ENCODE data around the gene CFAP54. TPM values are rescaled to one million over a fixed set of nuclear protein-coding genes. Genes with fewer than 3 reads are reported as not detected.

Gene CFAP54
- total RNA-seq, 1 experiment from 2014 or later = 0.20 TPM

DNA sequence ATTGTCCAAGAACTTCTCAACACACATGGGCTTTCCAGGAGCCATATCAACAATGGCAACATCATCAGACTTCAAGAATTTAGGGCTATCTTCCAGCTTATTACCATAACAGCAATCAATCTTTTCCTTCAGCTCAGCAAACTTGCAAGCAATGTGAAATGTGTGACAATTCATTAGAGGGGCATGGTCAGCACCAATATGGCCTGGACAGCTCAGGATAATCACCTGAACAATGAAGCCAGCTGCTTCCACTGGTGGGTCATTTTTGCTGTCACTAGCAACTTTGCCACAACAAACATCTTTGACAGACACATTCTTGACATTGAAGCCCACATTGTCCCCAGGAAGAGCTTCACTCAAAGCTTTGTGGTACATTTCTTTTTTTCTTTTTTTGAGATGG lies 411.8 kb downstream of the CFAP54 start:
- no peak for DNase-seq (ENCODE audit: low spot score)
- in situ Hi-C loops (cut with HindIII; ENCODE audit: low sequenced_read_pairs) = no loop called here

DNA sequence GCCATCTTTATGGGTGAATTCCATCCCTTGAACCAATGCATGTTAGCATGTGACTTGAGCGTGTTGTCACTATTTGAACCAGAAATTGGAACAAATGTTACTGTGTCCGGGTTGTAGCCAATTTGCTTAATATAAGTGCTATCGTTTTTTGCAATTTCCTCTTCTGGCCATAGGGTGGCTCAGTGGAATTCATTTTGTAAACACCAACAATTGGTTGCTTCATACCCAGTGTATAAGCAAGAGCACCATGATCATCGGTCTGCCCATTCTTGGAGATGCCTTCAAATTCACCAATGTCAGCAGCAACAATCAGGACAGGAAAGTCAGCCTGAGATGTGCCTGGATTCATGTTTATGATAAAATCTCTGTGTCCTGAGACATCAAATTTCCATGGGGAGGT lies 412.7 kb downstream of the CFAP54 start:
- in situ Hi-C loops (cut with HindIII; ENCODE audit: low sequenced_read_pairs) = no loop called here
- no peak for DNase-seq (ENCODE audit: low spot score)

DNA sequence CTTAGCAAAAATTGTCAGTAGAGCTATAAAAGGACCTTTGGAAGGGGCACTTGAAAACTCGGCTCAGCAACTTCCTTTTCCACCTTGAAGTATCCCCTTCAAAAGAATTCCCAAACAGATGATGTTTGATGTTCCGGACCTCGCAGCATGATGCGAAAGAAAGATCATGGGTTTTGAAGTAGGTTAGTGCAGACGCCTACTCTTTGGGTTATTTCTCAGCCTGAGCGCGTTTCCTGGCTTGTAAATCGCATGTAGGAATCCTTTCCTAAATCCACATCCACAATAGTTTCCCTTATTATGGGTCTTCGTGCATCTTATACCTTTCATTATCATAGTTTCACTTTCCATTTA lies 417.1 kb downstream of the CFAP54 start:
- no peak for DNase-seq (ENCODE audit: low spot score)
- in situ Hi-C loops (cut with HindIII; ENCODE audit: low sequenced_read_pairs) = no loop called here

GRCh38 chr12:96906849-96907670 lies 417.7 kb downstream of the CFAP54 start, which contains the start of gene NEDD1:
NEDD1 (plus strand) TSS chr12:96907257; CDS start chr12:96909760, 2,503 bp downstream.
- peak; percentile 61 for DNase-seq (ENCODE audit: low spot score)
- in situ Hi-C loops (cut with HindIII; ENCODE audit: low sequenced_read_pairs) = no loop called here

GRCh38 chr12:96907671-96908422 lies 418.5 kb downstream of the CFAP54 start:
- peak; percentile 16 for DNase-seq (ENCODE audit: low spot score)
- in situ Hi-C loops (cut with HindIII; ENCODE audit: low sequenced_read_pairs) = no loop called here

DNA sequence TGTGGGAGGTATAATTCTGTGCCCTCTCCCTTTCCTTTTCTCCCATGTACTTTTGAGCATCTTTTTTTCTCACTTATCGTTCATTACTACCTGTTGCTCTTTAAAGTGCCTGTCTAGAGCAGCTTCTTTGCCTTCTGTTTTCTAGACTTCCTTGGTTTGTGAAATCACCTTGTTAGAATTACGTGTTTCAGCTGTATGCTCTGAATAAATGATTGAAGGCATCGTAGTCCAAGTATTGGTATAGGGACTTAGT lies 419.0 kb downstream of the CFAP54 start:
- DNase-seq (ENCODE audit: low spot score) = no peak
- in situ Hi-C loops (cut with HindIII; ENCODE audit: low sequenced_read_pairs) = no loop called here

DNA sequence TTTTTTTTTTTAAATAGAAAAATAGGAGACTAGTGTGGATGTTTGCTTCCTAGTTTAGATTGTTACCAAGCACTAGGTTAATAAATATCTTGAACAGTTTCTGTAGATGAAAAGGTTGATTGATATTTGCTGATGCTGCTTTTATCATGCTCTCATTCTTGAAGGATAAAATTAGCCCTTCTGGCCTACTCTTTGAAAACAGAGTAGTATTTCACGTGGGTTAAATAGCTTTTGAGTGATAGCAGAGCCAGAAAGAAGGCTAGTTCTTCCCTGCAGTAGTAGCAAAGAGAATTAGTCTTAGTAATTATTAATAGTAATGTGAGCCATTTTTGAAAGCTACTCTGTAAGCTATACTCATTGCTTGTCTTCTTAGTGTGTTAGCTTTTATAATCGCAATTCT lies 422.9 kb downstream of the CFAP54 start:
- in situ Hi-C loops (cut with HindIII; ENCODE audit: low sequenced_read_pairs) = no loop called here
- no peak for DNase-seq (ENCODE audit: low spot score)

DNA sequence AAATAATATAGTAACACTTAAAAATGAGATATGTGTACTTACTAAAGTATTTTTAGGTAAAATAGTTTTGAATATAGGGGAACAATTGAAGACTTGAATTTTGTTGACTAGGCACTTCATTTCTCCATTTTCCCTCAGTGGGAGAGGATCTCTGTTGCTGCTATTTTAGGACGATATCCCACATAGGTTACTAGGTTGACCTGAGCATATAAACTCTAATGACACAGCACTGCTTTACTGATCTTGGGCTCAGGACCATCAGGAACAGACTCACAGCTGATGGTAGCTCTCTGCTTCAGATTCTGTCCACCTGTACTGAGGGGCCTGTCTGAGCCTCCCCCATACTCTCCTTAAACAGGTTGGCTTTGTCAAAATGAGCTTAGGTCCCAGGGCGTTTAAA lies 423.6 kb downstream of the CFAP54 start:
- no peak for DNase-seq (ENCODE audit: low spot score)
- in situ Hi-C loops (cut with HindIII; ENCODE audit: low sequenced_read_pairs) = no loop called here

- in situ Hi-C loops (cut with HindIII; ENCODE audit: low sequenced_read_pairs) = no loop called here
- no peak for DNase-seq (ENCODE audit: low spot score)
Measured at GRCh38 chr12:96919510-96920210, 430.3 kb downstream of the CFAP54 start.

Other genes starting within 250 kb of the CFAP54 start
- gene CDK17, start 89.1 kb upstream of the CFAP54 start, total RNA-seq (2014; rRNA removed; shearing (Covaris generic)) = 13.9 and 26.2 TPM in 2 replicates

All from G401 (cell line).